ENCODE data around the gene DPPA2.

DNA sequence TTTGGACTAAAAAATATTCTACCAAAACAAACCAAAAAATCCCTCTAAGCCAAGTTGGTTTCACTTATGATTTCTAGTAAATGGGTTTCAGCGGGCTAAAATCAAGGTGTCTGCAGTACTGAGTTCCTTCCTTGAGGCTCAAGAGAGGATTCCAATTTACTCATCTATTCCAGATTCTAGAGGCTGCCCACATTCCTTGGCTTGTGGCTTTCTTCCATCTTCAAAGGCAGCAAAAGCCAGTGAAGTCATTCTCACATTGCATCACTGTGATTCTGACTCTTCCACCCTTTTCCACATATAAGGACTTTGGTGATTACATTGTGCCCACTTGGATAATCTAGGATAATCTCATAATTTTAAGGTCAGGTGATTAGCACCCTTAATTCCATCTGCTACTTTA, 48.1 kb downstream of the DPPA2 start:
- TF ChIP-seq ZNF660 (tag by site-specific recombination; IDR thresholded peaks at IDR 0.05) (no peak), ZNF114 (tag by site-specific recombination; IDR thresholded peaks at IDR 0.05) (no peak)
